Dendritic cell treated with granulocyte-macrophage colony-stimulating factor and Interleukin-4, amounts not matched to agents 40 ng/mL and 50 ng/mL, for 4 days (primary cell): Measurements from ENCODE around the gene INSIG1.
A peak's percentile ranks its signal among the peaks of the same experiment; 100 is the strongest.

Experiments used
- H3K27ac Mint-ChIP-seq: one replicate; pipeline ENCODE4 v1.8.0; 2022; ENCODE audit warnings: mild to moderate bottlenecking, mixed read lengths
- H3K27me3 Mint-ChIP-seq: one replicate; pipeline ENCODE4 v1.8.0; 2022; ENCODE audit warnings: mild to moderate bottlenecking, mixed read lengths
- H3K36me3 Mint-ChIP-seq: one replicate; pipeline ENCODE4 v1.8.0; 2022; ENCODE audit warnings: low read depth, mixed read lengths
- H3K4me1 Mint-ChIP-seq: one replicate; pipeline ENCODE4 v1.8.0; 2022; ENCODE audit warnings: low read depth, mixed read lengths
- H3K4me3 Mint-ChIP-seq: one replicate; pipeline ENCODE4 v1.8.0; 2022; ENCODE audit warnings: mild to moderate bottlenecking, moderate library complexity, mixed read lengths
- H3K9me3 Mint-ChIP-seq: one replicate; pipeline ENCODE4 v1.8.0; 2022; ENCODE audit warnings: mixed read lengths
- intact Hi-C: fragments of 100-400 bp; cut with micrococcal nuclease; formaldehyde crosslinking; loops from one replicate; pipeline ENCODE4 v1.15.0; 2022

The INSIG1 gene

DNA sequence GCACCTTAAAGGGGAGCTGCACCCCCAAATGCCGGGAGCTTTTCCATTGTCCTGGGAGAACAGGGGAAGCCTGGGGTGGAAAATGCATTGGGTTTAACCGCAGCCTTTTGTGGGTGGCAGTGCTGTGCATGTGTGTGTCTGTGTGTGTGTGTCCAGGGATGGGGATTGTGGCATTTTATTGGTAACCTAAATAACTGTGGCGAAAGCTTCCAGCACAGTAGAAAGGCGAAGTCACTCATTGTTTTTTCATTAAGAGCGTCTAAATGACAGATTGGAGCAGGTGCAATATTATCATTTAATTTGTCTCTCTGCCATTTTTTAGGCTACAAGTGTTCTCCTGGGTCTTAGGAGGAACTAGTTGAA, 55.1 kb downstream of the INSIG1 start:
- no peak overlapping the region for H3K4me3 Mint-ChIP-seq
- no peaks in the 10 kb centered on the region for H3K36me3 Mint-ChIP-seq
- H3K4me1 Mint-ChIP-seq: peaks cover 12% of the 10 kb centered on the region
- intact Hi-C loops: no loop called here
- peaks cover 9% of the 10 kb centered on the region for H3K27me3 Mint-ChIP-seq
- H3K27ac Mint-ChIP-seq: no peak overlapping the region
- H3K9me3 Mint-ChIP-seq: no peaks in the 10 kb centered on the region

DNA sequence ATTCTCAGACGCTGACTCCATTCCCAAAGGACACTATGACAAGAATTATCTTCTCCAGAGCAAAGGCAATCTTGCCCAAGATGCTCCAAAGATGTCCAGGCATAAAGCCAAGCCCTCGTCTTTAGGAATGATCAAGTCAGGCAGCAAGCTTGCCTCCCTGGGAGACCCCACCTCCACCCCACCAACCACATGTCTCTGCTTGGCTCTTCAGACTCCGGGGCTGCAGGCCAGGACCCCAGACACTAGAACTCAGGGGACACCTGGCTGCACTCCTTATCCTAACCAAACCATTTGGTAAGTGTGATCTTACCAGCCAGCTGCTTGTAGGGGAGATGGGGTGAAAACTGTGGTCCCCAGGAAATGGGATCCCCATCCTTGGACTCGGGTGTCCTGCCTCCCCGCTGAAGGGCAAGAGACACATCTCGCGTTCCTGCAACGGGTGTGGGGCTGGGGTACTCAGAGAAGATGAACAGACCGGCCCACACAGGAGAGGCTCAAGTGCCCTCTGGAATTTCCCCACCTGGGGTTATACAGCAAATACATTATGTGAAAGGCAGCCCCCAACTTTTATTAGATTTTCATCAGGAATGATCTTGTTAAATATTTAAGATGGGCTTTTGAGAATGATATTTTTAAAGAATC, 55.7 kb downstream of the INSIG1 start:
- Mint-ChIP-seq H3K4me3 (no peak overlapping the region), H3K36me3 (no peaks in the 10 kb centered on the region)

DNA sequence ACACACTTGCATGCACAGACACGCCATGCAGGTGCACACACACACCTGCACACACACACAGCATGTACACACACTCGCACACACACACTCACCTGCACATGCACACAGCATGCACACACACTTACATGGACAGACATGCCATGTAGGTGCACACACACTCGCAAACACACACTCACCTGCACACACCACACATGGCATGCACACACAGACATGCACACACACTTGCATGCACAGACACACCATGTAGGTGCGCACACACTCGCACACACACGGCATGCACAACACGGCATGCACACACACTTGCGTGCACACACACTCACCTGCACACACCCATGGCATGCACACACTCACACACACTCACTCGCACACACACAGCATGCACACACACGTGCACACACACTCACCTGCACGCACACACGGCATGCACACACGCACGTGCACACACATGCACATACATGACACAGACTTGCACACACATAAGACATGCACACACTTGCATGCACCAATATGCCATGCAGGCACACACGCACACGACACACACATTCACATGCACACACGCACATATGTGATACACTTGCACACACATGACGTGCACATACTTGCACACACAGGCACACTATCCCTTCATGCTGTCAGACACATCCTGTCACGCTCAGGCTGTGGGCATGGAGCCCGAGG, 56.8 kb downstream of the INSIG1 start:
- intact Hi-C loops: loop anchor here (5.0 kb wide), 1 partner anchor 427 kb away; no protein-coding TSS in a partner anchor
- no peak overlapping the region for H3K4me3 Mint-ChIP-seq
- peaks cover 26% of the 10 kb centered on the region for H3K4me1 Mint-ChIP-seq
- H3K27ac Mint-ChIP-seq: no peak overlapping the region
- H3K9me3 Mint-ChIP-seq: no peaks in the 10 kb centered on the region
- peaks cover 9% of the 10 kb centered on the region for H3K27me3 Mint-ChIP-seq
- no peaks in the 10 kb centered on the region for H3K36me3 Mint-ChIP-seq

More for the DNA sequence above, 55.7 kb downstream of the INSIG1 start:
- Mint-ChIP-seq H3K27me3 (peaks cover 9% of the 10 kb centered on the region), H3K9me3 (no peaks in the 10 kb centered on the region), H3K4me1 (peaks cover 19% of the 10 kb centered on the region), H3K27ac (no peak overlapping the region)
- intact Hi-C loops: no loop called here

DNA sequence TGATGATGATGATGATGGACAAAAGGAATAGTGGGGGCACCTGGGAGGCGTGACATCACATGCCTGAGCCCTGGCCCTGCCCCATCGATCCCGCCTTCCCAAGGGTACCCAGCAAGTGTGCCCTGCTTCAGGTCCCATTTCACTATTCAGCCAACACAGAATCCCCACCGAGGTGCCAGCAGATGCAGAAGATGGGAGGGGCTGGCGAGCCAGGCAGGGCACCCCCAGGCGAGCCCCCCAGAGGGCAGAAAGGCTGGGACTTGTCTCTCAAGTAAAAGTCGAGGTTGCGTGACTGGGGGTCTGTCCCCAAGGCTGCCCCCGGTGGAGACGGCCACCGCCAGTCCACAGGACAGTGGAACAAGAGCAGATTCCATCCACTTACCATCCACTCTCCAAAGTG, 57.5 kb downstream of the INSIG1 start:
- H3K27ac Mint-ChIP-seq: no peak overlapping the region
- H3K4me1 Mint-ChIP-seq: peaks cover 26% of the 10 kb centered on the region
- no peaks in the 10 kb centered on the region for H3K36me3 Mint-ChIP-seq
- H3K27me3 Mint-ChIP-seq: peaks cover 9% of the 10 kb centered on the region
- no peak overlapping the region for H3K4me3 Mint-ChIP-seq
- H3K9me3 Mint-ChIP-seq: no peaks in the 10 kb centered on the region
- intact Hi-C loops: loop anchor here (5.0 kb wide), 1 partner anchor 428 kb away; no protein-coding TSS in a partner anchor

DNA sequence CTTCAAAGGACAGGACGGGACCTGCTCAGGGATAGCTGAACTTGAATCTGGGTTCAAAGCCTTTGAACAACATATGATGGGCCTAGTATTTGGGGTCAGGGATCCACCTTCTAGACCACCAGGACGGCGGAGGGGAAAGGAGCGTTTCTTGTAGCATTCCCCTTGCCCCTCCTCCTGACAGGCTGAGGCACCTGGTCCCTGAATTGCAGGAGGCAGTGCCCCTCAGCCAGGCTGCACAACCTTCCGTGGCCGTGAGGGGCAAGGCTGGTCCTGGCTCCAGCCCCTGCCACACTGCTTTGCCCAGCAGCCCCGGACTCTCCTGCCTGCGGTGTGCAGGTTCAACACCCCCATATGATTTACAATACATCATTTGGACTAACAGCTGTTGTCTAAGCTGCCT, 58.1 kb downstream of the INSIG1 start:
- H3K27me3 Mint-ChIP-seq: peaks cover 11% of the 10 kb centered on the region
- intact Hi-C loops: loop anchor here (5.0 kb wide), 1 partner anchor 428 kb away; no protein-coding TSS in a partner anchor
- H3K27ac Mint-ChIP-seq: no peak overlapping the region
- H3K36me3 Mint-ChIP-seq: no peaks in the 10 kb centered on the region
- H3K4me3 Mint-ChIP-seq: no peak overlapping the region
- peaks cover 31% of the 10 kb centered on the region for H3K4me1 Mint-ChIP-seq
- no peaks in the 10 kb centered on the region for H3K9me3 Mint-ChIP-seq

DNA sequence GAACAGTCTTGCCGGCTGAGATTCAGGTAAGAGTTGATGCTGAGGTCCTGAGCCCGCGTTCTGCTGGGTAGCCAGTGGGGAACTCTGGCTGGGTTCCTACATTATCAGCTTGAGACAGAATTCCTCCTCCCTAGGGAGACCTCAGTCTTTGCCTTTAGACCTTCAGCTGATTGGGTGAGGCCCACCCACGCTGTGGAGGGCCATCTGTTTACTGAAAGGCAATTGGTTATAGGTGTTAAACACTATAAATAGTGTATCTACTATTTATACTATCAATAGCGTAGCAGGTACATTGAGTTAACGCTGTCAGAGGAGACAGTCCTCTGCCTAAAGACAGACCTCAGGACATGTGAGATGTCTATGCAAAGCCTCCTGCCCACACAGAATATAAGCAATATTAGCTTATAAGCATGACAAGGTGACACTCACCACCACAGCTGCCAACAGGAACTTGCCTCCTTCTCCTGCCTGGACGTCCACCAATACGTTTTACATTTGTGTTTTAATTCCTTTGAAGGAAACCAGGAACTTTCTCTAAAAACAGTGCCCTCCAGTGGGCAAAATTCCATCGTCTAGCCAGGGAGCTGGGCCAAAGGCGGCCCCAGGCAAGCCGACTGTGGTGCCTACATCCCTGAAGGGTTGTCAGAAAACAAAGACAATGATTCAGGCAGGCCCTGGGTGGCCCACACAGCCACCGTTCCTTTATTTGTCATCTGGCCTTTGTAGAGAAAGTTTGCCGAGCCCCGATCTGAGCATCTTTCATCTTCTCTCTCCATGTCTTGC, 58.8 kb downstream of the INSIG1 start:
- intact Hi-C loops: loop anchor here (5.0 kb wide), 1 partner anchor 429 kb away; no protein-coding TSS in a partner anchor
- Mint-ChIP-seq H3K9me3 (no peaks in the 10 kb centered on the region), H3K36me3 (no peaks in the 10 kb centered on the region), H3K27me3 (peaks cover 10% of the 10 kb centered on the region), H3K27ac (no peak overlapping the region), H3K4me3 (no peak overlapping the region), H3K4me1 (peaks cover 39% of the 10 kb centered on the region)

DNA sequence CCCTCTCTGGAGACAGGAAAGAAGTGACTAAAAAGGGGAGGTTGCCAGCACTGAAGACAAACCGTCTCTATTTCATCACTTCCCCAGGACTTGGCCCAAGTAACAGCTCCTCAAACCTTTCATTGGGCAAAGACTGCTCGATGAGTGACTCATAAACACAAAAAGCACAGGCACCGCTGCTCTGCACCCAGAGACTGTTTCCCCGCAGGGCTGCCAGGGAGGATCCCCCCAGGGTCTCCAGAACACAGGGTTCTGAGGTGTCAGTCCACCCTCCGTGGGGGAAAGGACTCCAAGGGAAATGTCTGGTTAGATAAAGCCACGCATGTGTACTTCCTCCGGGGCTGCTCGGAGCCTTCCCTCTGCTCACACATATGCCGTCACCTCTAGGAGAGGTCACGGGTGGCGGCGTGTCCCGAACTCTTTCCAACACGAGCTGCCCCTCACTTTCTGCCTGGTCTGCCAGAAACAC, 59.9 kb downstream of the INSIG1 start:
- H3K36me3 Mint-ChIP-seq: no peaks in the 10 kb centered on the region
- H3K4me1 Mint-ChIP-seq: peaks cover 39% of the 10 kb centered on the region
- no peaks in the 10 kb centered on the region for H3K9me3 Mint-ChIP-seq
- peaks cover 6% of the 10 kb centered on the region for H3K27me3 Mint-ChIP-seq
- peak overlapping the region; percentile 3 for H3K27ac Mint-ChIP-seq
- no peak overlapping the region for H3K4me3 Mint-ChIP-seq
- intact Hi-C loops: loop anchor here (5.0 kb wide), 1 partner anchor 430 kb away; no protein-coding TSS in a partner anchor

DNA sequence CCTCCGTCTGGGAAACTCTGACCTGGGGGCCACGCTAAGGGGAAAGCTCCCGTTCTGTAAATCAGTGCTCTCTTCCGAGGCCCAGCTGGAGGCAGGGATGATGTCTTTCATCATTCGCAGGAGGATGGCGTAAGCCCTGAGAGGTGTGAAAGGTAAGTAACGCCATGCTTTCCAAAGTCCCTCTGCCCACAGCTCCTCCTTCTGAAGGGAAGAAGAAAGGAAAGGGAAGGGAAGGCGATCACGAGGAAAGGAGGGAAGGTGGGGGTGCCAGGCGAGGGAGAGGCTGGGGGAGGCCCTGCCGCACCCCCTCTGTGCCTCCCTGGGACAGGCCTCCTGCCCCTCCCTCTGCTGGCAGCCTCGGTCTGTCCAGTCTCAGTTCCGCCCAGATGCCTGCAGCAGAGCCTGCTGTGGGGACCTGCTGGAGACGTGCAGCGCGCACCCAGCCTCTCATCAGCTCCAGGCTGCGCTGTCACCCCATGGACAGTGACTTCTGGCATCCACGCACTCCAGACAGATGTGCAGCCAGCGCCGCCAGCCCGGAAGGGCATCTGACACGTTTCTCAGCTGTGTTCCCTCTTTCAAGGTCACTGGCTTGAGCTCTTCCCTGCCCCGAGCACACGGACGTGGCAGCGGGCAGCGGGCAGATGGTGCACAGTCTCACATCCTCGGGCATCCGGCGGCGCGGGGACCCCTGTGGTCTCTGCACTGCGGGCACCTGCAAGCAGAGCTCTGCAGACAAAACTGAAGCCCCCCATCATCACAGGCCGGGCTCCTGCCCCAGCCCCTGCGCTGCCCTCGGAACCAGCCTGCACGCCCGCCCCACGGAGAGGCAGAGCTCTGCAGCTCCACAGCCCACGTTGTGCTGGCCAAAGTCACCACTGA, 60.6 kb downstream of the INSIG1 start:
- no peak overlapping the region for H3K4me3 Mint-ChIP-seq
- H3K9me3 Mint-ChIP-seq: no peaks in the 10 kb centered on the region
- no peaks in the 10 kb centered on the region for H3K36me3 Mint-ChIP-seq
- H3K4me1 Mint-ChIP-seq: peaks cover 39% of the 10 kb centered on the region
- intact Hi-C loops: loop anchor here (5.0 kb wide), 1 partner anchor 431 kb away; no protein-coding TSS in a partner anchor
- peak overlapping the region; percentile 3 for H3K27ac Mint-ChIP-seq
- H3K27me3 Mint-ChIP-seq: peaks cover 7% of the 10 kb centered on the region

DNA sequence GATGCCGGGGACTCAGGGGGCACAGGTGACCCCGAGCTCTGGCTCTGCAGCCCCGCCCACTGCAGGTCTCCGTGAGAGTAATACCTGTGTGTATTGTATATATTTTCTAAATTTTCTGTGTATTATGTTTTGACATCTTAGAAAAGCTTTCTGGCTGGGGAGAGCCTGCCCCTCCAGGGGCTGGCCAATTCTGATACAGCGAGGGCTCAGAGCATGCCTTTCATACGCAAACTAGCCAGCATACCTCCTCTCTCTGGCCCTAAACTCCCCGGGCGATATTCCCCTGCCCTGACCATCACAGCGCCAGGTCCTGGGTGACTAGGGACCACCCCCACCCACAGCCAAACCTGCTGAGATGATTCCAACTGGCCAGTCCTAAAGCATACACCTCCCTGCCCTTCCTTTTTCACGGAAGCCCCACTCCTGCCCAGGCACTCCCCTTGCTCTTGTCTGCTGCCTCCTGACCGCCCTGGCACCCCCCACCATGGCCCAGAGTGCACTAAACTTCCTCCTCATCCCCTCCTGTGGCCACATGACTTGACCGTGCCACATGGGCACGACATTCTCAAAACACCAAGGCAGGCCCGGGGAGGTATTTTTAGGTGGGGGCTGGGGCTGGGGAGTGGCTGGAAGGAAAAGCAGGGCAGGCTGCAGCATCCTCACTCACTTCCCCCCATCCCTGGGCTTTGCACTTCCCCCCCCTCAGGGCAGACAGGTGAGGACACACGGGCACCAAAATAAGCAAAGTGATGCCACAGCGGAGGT, 61.5 kb downstream of the INSIG1 start:
- intact Hi-C loops: loop anchor here (5.0 kb wide), 1 partner anchor 432 kb away; no protein-coding TSS in a partner anchor
- Mint-ChIP-seq H3K27me3 (peaks cover 14% of the 10 kb centered on the region), H3K27ac (no peak overlapping the region), H3K36me3 (no peaks in the 10 kb centered on the region), H3K4me3 (no peak overlapping the region), H3K9me3 (no peaks in the 10 kb centered on the region), H3K4me1 (peaks cover 39% of the 10 kb centered on the region)
